PC-3 (cell line): Measurements from ENCODE around the gene SCAF4. TPM values are rescaled to one million over a fixed set of nuclear protein-coding genes. Genes with fewer than 3 reads are reported as not detected.

Experiments used
- ATAC-seq: fragments of 200-7000 bp; cut with Tn5 transposase; 2 replicates; pipeline ENCODE4 v1.9.1; 2020; ENCODE audit warnings: mild to moderate bottlenecking, moderate library complexity
- BruUV-seq: library from RNA; stranded (reverse); fragments of 400-500 nt; replicated peaks from 2 replicates; lab custom pipeline; 2021; lab: Mats Ljungman, UMichigan
- CTCF ChIA-PET: fragments of 300-600 bp; sonication (Branson Sonifier 250); formaldehyde crosslinking; loops from one replicate; lab custom pipeline; 2022; ENCODE audit warnings: antibody characterized with exemption; lab: Charles Lee
- POLR2A ChIA-PET: fragments of 300-600 bp; sonication (Branson Sonifier 250); formaldehyde crosslinking; loops from one replicate; lab custom pipeline; 2022; ENCODE audit warnings: antibody characterized with exemption; ENCODE audit not compliant: unreplicated experiment; lab: Charles Lee
- DNase-seq: peaks from one replicate; pipeline ENCODE4 v3.0.0-alpha.2; 2015
- H2AFZ ChIP-seq: fragments of 300-600 bp; sonication (generic); 2 replicates; pipeline ENCODE4 v1.6.0; 2016; ENCODE audit warnings: antibody characterized with exemption, low read length
- H3F3A ChIP-seq: fragments of 300-600 bp; sonication (generic); one replicate; pipeline ENCODE4 v1.6.0; 2017; ENCODE audit warnings: antibody characterized with exemption, low read length, control low read depth, mild to moderate bottlenecking; ENCODE audit not compliant: unreplicated experiment
- H3K27ac ChIP-seq: fragments of 300-600 bp; sonication (generic); 2 replicates; pipeline ENCODE4 v1.5.1; 2016; ENCODE audit warnings: mild to moderate bottlenecking, low read length
- H3K27me3 ChIP-seq: fragments of 300-600 bp; sonication (generic); 2 replicates; pipeline ENCODE4 v1.6.1; 2016; ENCODE audit warnings: low read length, mixed read lengths
- H3K36me3 ChIP-seq: fragments of 300-600 bp; sonication (generic); 2 replicates; pipeline ENCODE4 v1.6.1; 2016; ENCODE audit warnings: low read depth, mixed run types, low read length, mixed read lengths
- H3K4me1 ChIP-seq: fragments of 300-600 bp; sonication (generic); 2 replicates; pipeline ENCODE4 v1.5.1; 2016; ENCODE audit warnings: low read length; ENCODE audit not compliant: insufficient read depth
- H3K4me2 ChIP-seq: fragments of 300-600 bp; sonication (generic); 2 replicates; pipeline ENCODE4 v1.6.0; 2016; ENCODE audit warnings: low read length
- H3K4me3 ChIP-seq: fragments of 300-600 bp; sonication (generic); 2 replicates; pipeline ENCODE4 v1.5.1; 2016; ENCODE audit warnings: mild to moderate bottlenecking, low read length, mixed read lengths
- H3K79me2 ChIP-seq: fragments of 300-600 bp; sonication (generic); 2 replicates; pipeline ENCODE4 v1.6.1; 2017; ENCODE audit warnings: low read length, mixed read lengths
- H3K9ac ChIP-seq: fragments of 300-600 bp; sonication (generic); 2 replicates; pipeline ENCODE4 v1.6.0; 2016; ENCODE audit warnings: mild to moderate bottlenecking, low read length
- H3K9me2 ChIP-seq: fragments of 300-600 bp; sonication (generic); replicated peaks from 2 replicates; pipeline ENCODE4 v1.6.1; 2016; ENCODE audit warnings: mixed run types, low read length, mixed read lengths
- H3K9me3 ChIP-seq: fragments of 300-600 bp; sonication (generic); 2 replicates; pipeline ENCODE4 v1.6.1; 2016; ENCODE audit warnings: low read length, mixed read lengths
- H4K20me1 ChIP-seq: fragments of 300-600 bp; sonication (generic); 2 replicates; pipeline ENCODE4 v1.6.1; 2016; ENCODE audit warnings: low read length, mixed read lengths
- EZH2 ChIP-seq: fragments of 300-600 bp; sonication (generic); IDR thresholded peaks from one replicate; pipeline ENCODE4 v1.6.1; 2017; ENCODE audit warnings: antibody characterized with exemption, mild to moderate bottlenecking, low read length; ENCODE audit not compliant: unreplicated experiment
- EZH2phosphoT487 ChIP-seq: fragments of 300-600 bp; sonication (generic); IDR thresholded peaks from 2 replicates; pipeline ENCODE4 v1.6.1; 2018; ENCODE audit warnings: mild to moderate bottlenecking, antibody characterized with exemption, low read length, borderline replicate concordance
- intact Hi-C: fragments of 100-400 bp; cut with micrococcal nuclease; formaldehyde crosslinking; loops from 2 replicates; pipeline ENCODE4 v1.9.0; 2023
- total RNA-seq: library from RNA; depleted of rRNA; stranded (reverse); fragments of >200 nt; gene quantifications from 2 replicates; pipeline ENCODE4 v1.2.3, GENCODE V29; 2014
- TF ChIP-seq, protein P1 (sequence below): fragments of 300-600 bp; sonication (generic); conservative IDR thresholded peaks from 2 replicates; pipeline ENCODE4 v1.5.1; 2017; ENCODE audit warnings: antibody characterized with exemption, low read depth, mild to moderate bottlenecking, low read length

Gene SCAF4
- total RNA-seq, 1 experiment from 2014 or later: 11.2 TPM

DNA sequence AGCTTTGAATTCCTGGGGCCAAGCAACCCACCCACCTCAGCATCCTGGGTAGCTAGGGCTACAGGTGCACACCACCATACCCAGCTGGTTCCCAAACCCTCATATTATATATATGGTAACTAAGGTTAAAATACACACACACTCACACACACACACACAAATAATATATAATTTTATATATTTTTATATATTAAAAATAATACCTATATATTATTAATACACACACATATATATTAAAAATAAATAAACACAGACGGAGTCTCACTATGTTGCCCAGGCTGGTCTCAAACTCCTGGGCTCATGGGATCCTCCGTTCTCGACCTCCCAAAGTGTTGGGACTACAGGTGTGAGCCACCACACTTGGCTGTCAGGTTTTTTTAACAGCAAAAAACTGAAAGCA is 31.9 kb downstream of the SCAF4 start:
- ChIA-PET CTCF (no interaction called here), POLR2A (no interaction called here)
- DNase-seq (no peak), ATAC-seq (no peak)
- Histone ChIP-seq H2AFZ (no peak overlapping the region), H3K9me2 (no peaks in the 10 kb centered on the region), H3K36me3 (peaks cover 63% of the 10 kb centered on the region), H4K20me1 (no peaks in the 10 kb centered on the region; the same call in 1 of the 2 replicates), H3K4me2 (no peak overlapping the region), H3K79me2 (peaks cover 23% of the 10 kb centered on the region), H3K9ac (no peak overlapping the region), H3K4me3 (no peak overlapping the region), H3K27me3 (no peaks in the 10 kb centered on the region), H3K4me1 (no peaks in the 10 kb centered on the region), H3F3A (no peaks in the 10 kb centered on the region), H3K9me3 (no peaks in the 10 kb centered on the region), H3K27ac (no peak overlapping the region)
- no peak for TF ChIP-seq EZH2phosphoT487
- no peak for TF ChIP-seq EZH2
- TF ChIP-seq, protein P1, sequence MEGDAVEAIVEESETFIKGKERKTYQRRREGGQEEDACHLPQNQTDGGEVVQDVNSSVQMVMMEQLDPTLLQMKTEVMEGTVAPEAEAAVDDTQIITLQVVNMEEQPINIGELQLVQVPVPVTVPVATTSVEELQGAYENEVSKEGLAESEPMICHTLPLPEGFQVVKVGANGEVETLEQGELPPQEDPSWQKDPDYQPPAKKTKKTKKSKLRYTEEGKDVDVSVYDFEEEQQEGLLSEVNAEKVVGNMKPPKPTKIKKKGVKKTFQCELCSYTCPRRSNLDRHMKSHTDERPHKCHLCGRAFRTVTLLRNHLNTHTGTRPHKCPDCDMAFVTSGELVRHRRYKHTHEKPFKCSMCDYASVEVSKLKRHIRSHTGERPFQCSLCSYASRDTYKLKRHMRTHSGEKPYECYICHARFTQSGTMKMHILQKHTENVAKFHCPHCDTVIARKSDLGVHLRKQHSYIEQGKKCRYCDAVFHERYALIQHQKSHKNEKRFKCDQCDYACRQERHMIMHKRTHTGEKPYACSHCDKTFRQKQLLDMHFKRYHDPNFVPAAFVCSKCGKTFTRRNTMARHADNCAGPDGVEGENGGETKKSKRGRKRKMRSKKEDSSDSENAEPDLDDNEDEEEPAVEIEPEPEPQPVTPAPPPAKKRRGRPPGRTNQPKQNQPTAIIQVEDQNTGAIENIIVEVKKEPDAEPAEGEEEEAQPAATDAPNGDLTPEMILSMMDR: no peak
- no TSS peak for BruUV-seq
- intact Hi-C loops: no loop called here

DNA sequence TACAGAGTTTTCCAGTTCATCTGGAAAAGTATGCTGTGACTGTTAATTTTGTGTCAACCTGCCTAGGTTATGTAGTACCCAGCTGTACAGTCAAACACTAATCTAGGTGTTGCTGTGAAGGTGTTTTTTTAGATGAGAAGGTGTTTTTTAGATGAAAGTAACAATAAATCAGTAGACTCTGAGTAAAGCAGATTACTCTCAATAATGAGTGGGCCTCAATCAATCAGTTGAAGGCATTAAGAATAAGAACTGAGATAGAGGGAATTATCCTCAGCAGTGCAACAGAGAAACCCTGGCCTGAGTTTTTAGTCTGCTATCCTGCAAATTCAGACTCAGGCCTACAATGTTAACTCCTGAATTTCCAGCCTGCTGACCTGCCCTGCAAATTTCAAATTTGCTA is 33.5 kb downstream of the SCAF4 start:
- H3K27ac ChIP-seq: no peak overlapping the region
- ChIA-PET CTCF (no interaction called here), POLR2A (no interaction called here)
- ATAC-seq (no peak), DNase-seq (no peak)
- H3K4me3 ChIP-seq: no peak overlapping the region
- no peak overlapping the region for H3K9ac ChIP-seq
- H3K4me2 ChIP-seq: no peak overlapping the region
- H4K20me1 ChIP-seq: no peaks in the 10 kb centered on the region; the same call in 1 of the 2 replicates
- BruUV-seq: no TSS peak
- no peaks in the 10 kb centered on the region for H3K9me2 ChIP-seq
- no peaks in the 10 kb centered on the region for H3K27me3 ChIP-seq
- intact Hi-C loops: loop anchor here (5.0 kb wide), 1 partner anchor 34 kb away; the partner anchor contains the start of gene SCAF4
- no peaks in the 10 kb centered on the region for H3K9me3 ChIP-seq
- no peak overlapping the region for H2AFZ ChIP-seq
- H3K4me1 ChIP-seq: no peaks in the 10 kb centered on the region
- no peaks in the 10 kb centered on the region for H3F3A ChIP-seq
- no peak for TF ChIP-seq EZH2phosphoT487
- TF ChIP-seq, protein P1: no peak
- TF ChIP-seq EZH2: no peak
- H3K79me2 ChIP-seq: peaks cover 9% of the 10 kb centered on the region; the same call in 1 of the 2 replicates
- H3K36me3 ChIP-seq: peaks cover 76% of the 10 kb centered on the region

DNA sequence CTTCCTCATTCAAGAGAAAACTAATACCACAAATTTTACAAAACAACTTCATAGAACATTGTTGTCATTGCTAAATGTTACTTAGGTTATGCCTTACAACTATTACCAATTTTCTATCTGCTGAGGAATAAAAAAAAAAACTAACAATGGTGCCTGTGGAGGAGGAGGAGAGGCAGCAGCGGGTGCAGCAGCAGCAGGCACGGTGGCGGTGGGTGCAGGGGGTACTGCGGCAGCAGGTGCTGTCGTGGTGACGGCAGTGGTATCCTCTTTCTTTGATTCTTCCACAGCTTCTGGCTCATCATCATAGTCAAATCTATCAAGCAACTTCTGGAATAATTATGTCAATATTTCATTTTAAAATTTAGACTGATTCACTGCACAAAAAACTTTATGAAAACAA is 35.5 kb downstream of the SCAF4 start:
- H3K79me2 ChIP-seq: no peaks in the 10 kb centered on the region
- intact Hi-C loops: loop anchor here (5.0 kb wide), 1 partner anchor 36 kb away; the partner anchor contains the start of gene SCAF4
- no peak overlapping the region for H3K4me3 ChIP-seq
- DNase-seq (no peak), ATAC-seq (no peak)
- H3K36me3 ChIP-seq: peaks cover 78% of the 10 kb centered on the region
- no peaks in the 10 kb centered on the region for H3K9me3 ChIP-seq
- H3K27ac ChIP-seq: no peak overlapping the region
- no TSS peak for BruUV-seq
- H3K9ac ChIP-seq: no peak overlapping the region
- CTCF ChIA-PET: no interaction called here
- H3K27me3 ChIP-seq: no peaks in the 10 kb centered on the region
- H3F3A ChIP-seq: no peaks in the 10 kb centered on the region
- POLR2A ChIA-PET: no interaction called here
- no peak overlapping the region for H2AFZ ChIP-seq
- no peaks in the 10 kb centered on the region; the same call in 1 of the 2 replicates for H4K20me1 ChIP-seq
- no peaks in the 10 kb centered on the region for H3K4me1 ChIP-seq
- H3K4me2 ChIP-seq: no peak overlapping the region
- no peaks in the 10 kb centered on the region for H3K9me2 ChIP-seq
- no peak for TF ChIP-seq EZH2
- no peak for TF ChIP-seq EZH2phosphoT487
- TF ChIP-seq, protein P1: no peak
